Mesothelial cell of epicardium (in vitro differentiated cells): ENCODE data around the gene FTO. TPM values are rescaled to one million over a fixed set of nuclear protein-coding genes. Genes with fewer than 3 reads are reported as not detected.
A peak's percentile ranks its signal among the peaks of the same experiment; 100 is the strongest.

Experiments
- DNase-seq, 2 experiments: peaks; one replicate each; pipeline ENCODE4 v3.0.0; 2021; ENCODE audit warnings: low spot score in 2 of 2; ENCODE audit not compliant: unreplicated experiment in 2 of 2
- H3K27ac Mint-ChIP-seq: 2 replicates; pipeline ENCODE4 v1.8.0; 2021; ENCODE audit warnings: mixed read lengths
- H3K27me3 Mint-ChIP-seq: 2 replicates; pipeline ENCODE4 v1.8.0; 2021; ENCODE audit warnings: low read depth, mixed read lengths
- H3K36me3 Mint-ChIP-seq: 2 replicates; pipeline ENCODE4 v1.8.0; 2021; ENCODE audit warnings: mixed read lengths
- H3K4me1 Mint-ChIP-seq: 2 replicates; pipeline ENCODE4 v1.8.0; 2021; ENCODE audit warnings: mixed read lengths
- H3K4me3 Mint-ChIP-seq: 2 replicates; pipeline ENCODE4 v1.8.0; 2021; ENCODE audit warnings: mild to moderate bottlenecking, moderate library complexity, mixed read lengths
- H3K9me3 Mint-ChIP-seq: 2 replicates; pipeline ENCODE4 v1.8.0; 2021; ENCODE audit warnings: mixed read lengths
- total RNA-seq: library from RNA; stranded (reverse); gene quantifications from 3 replicates; pipeline ENCODE4 v1.2.1, GENCODE V29; 2021
- TF ChIP-seq, protein P1 (sequence below): fragments of 200-600 bp; sonication (generic); IDR thresholded peaks from one replicate; pipeline ENCODE4 v1.5.0; 2021; ENCODE audit warnings: antibody characterized with exemption; ENCODE audit not compliant: unreplicated experiment

Gene FTO
- total RNA-seq, 1 donor from 2014 or later: 103 TPM

DNA sequence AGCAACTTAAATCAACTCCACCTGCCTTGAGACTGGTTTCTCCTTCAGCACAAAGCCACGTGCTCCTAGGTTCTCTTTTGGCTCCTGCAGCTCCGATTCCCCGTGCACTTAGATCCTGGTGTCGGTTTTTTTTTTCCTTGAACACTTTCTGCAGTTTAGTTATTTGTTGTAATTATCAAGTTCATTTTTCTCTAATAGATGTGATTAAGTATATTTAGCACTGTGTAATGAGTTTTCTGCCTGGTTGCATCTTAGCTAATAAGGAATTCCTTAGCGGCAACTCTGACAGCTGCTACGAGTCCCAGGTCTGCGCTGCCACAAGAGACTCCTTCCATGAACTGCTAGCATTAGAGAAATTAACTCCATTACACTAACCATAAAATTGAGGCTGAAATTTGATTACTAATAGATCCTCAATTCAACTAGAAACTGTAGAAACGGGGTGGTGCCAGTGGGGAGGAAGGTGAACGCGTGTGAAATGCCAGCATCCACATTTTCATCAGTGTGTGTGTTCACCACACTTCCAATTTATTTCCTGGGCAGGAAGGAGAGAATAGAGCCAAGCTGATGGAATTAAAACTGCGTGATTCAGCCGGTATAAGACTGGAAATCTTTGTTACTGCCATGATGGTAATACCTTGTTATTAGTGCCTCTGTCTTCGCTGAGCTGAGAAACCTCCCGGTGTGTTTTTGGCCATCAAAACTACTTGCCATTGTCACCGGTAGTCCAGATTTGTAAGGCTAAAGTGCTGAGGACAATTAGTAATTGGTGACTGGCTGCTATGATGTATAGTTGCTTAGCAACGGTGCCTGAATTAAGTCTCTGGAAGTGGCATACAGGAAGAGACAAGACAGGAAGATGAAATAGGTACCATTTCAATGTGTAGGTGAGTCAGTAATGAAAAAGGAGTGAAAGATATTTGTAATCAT lies 350.2 kb downstream of the FTO start:
- H3K9me3 Mint-ChIP-seq: no peaks in the 10 kb centered on the region
- no peak overlapping the region for H3K27ac Mint-ChIP-seq
- DNase-seq: no peak
- H3K4me1 Mint-ChIP-seq: peaks cover 48% of the 10 kb centered on the region
- no peak overlapping the region for H3K4me3 Mint-ChIP-seq
- peaks cover 3% of the 10 kb centered on the region for H3K27me3 Mint-ChIP-seq
- TF ChIP-seq, protein P1, sequence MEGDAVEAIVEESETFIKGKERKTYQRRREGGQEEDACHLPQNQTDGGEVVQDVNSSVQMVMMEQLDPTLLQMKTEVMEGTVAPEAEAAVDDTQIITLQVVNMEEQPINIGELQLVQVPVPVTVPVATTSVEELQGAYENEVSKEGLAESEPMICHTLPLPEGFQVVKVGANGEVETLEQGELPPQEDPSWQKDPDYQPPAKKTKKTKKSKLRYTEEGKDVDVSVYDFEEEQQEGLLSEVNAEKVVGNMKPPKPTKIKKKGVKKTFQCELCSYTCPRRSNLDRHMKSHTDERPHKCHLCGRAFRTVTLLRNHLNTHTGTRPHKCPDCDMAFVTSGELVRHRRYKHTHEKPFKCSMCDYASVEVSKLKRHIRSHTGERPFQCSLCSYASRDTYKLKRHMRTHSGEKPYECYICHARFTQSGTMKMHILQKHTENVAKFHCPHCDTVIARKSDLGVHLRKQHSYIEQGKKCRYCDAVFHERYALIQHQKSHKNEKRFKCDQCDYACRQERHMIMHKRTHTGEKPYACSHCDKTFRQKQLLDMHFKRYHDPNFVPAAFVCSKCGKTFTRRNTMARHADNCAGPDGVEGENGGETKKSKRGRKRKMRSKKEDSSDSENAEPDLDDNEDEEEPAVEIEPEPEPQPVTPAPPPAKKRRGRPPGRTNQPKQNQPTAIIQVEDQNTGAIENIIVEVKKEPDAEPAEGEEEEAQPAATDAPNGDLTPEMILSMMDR: no peak
- H3K36me3 Mint-ChIP-seq: no peaks in the 10 kb centered on the region

DNA sequence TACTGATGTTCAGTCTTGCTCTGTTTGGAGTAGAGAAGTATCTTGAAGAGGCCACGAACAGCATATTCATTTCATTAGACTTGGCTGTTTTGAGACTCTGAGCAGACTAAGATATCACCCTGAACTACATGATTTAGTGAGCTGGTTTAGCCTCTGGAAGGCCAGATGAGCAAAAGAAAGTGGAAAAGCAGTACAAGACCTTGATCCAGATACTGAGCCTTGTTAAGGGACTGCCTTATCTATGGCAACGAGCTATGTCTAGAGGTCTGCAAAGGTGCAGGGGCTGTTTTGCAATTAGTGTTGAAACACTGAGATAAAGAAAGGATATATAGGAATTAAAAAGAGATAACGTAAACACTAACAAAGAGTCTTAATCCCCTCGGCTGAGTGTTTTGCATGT lies 351.2 kb downstream of the FTO start:
- H3K4me3 Mint-ChIP-seq: no peak overlapping the region
- peaks cover 48% of the 10 kb centered on the region for H3K4me1 Mint-ChIP-seq
- H3K36me3 Mint-ChIP-seq: no peaks in the 10 kb centered on the region
- H3K27me3 Mint-ChIP-seq: peaks cover 3% of the 10 kb centered on the region
- no peaks in the 10 kb centered on the region for H3K9me3 Mint-ChIP-seq
- DNase-seq: no peak
- H3K27ac Mint-ChIP-seq: no peak overlapping the region
- TF ChIP-seq, protein P1: no peak

DNA sequence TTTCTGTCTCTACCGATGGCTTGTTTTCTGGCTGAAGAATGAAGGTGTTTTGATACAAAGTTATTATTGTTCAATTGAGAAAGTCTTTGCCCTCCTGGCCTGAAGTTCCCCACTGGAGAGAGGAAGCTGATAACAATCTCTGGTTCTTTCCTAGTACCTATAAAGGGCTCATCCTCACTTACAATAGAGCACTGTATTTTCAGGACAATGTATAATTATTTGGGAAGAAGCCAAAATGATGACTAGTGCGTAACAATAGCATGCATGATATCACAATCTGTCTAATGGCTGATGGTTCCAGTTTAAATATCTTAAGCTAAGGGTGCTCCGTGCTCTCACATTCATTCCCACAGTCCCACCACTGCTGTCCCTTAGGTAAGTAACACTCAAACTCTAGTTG lies 351.9 kb downstream of the FTO start:
- Mint-ChIP-seq H3K27ac (no peak overlapping the region), H3K9me3 (no peaks in the 10 kb centered on the region)
- TF ChIP-seq, protein P1: no peak

GRCh38 chr16:54056921-54057320 lies 353.0 kb downstream of the FTO start:
- no peaks in the 10 kb centered on the region for H3K36me3 Mint-ChIP-seq
- no peak overlapping the region for H3K27ac Mint-ChIP-seq
- H3K9me3 Mint-ChIP-seq: no peaks in the 10 kb centered on the region
- H3K4me3 Mint-ChIP-seq: no peak overlapping the region
- TF ChIP-seq, protein P1: no peak
- H3K4me1 Mint-ChIP-seq: peaks cover 49% of the 10 kb centered on the region
- H3K27me3 Mint-ChIP-seq: peaks cover 3% of the 10 kb centered on the region
- DNase-seq: no peak

More for the DNA sequence above, 351.9 kb downstream of the FTO start:
- no peaks in the 10 kb centered on the region for H3K36me3 Mint-ChIP-seq
- DNase-seq: no peak
- H3K4me1 Mint-ChIP-seq: peaks cover 48% of the 10 kb centered on the region
- H3K4me3 Mint-ChIP-seq: no peak overlapping the region
- H3K27me3 Mint-ChIP-seq: peaks cover 3% of the 10 kb centered on the region

- no peak overlapping the region for H3K4me3 Mint-ChIP-seq
- peaks cover 67% of the 10 kb centered on the region for H3K4me1 Mint-ChIP-seq
- no peak for DNase-seq
- TF ChIP-seq, protein P1: no peak
- no peaks in the 10 kb centered on the region for H3K27me3 Mint-ChIP-seq
- H3K27ac Mint-ChIP-seq: peak overlapping the region; percentile 80
- no peaks in the 10 kb centered on the region for H3K9me3 Mint-ChIP-seq
- H3K36me3 Mint-ChIP-seq: no peaks in the 10 kb centered on the region
Observed at GRCh38 chr16:54059319-54059718, 355.4 kb downstream of the FTO start.
